NCI-H146 treated with DMSO at 0.1 percent for 48 hours (cell line): ENCODE measurements around the gene CTBP2.

Experiments
- DNase-seq: peaks from one replicate; lab custom pipeline; 2025; ENCODE audit not compliant: unreplicated experiment; lab: John Stamatoyannopoulos, UW

The CTBP2 gene

GRCh38 chr10:125049216-125049881, 111.0 kb downstream of the CTBP2 start:
- DNase-seq, result no peak

GRCh38 chr10:125048094-125048864, 112.1 kb downstream of the CTBP2 start:
- DNase-seq, result peak; percentile 29

- no peak for DNase-seq
These were observed 116.3 kb downstream of the CTBP2 start for GRCh38 chr10:125043841-125044658.

- DNase-seq, result no peak
These were observed 118.4 kb downstream of the CTBP2 start for GRCh38 chr10:125041856-125042506.

DNA sequence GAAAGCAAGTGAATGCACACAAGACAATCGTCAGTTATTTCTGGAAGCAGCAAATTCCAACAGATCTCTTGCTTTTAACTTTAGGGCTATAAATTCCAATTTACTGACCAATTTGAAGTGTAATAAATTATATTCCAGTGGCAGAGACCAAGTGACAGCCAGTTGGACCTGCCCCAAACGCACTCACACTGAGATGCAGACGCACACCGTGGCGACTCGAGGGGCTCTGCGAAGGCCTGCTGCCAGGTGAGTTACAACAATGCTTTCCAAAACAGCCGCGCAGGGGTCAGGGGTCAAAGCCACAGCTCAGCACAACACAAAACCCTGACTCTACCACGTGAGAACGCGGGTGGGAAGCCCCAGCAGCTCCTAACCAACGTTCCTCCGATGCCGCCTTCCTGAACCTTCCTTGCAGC, 121.0 kb downstream of the CTBP2 start:
- no peak for DNase-seq

DNA sequence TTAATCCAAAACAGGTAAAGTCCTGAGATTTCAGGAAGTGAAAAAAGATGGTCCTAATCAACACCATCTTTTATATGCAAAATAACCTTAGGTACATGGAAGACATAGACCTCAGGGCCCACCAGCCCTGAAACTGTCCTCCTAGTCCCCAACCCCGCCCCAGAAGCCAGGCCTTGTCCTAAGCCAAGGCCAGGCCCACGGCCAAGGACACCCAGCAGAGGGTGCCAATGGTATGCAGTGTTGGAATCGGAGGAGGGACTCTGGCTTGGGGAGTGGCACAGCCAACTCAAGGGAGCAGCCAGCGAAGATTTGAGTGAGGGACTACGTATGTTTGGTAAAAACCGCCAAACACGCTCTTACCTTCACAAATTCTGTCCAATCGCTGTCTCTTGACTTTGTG, 121.7 kb downstream of the CTBP2 start:
- no peak for DNase-seq

DNA sequence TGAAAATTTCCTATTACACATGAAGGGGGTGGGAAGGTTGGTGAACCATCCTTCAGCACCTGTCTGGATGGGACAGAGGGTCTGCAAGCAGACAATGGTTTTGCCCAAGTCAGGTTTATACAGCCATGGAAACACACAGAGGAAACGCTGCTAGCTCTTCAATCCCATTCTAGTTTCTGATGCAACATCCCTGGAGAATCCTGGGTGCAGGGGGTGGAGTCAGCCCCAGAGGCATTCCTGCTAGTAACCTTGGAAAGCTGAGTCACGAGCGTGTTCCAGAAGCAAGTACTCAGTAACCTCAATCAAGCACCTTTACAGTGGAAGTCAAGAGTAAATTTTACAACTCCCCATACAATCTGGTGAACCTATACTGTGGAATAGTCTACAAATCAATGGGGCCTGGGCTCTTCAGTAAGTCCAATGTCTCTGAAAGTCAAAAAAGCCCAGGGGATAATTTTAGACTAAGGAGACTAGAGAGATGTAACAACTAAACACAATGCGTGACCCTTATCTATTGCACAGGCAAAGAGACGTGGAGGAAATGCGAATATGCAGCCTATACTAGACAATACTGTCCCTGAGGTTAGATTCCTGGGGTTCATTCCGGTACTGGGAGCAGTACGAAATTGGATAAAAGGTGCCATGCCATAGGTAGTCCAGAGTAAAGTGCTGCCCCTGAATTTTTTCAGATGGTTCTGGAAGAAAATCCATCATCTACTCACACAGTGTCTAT, 123.1 kb downstream of the CTBP2 start:
- DNase-seq, result no peak

GRCh38 chr10:125035588-125036295, 124.6 kb downstream of the CTBP2 start:
- DNase-seq, result no peak

DNA sequence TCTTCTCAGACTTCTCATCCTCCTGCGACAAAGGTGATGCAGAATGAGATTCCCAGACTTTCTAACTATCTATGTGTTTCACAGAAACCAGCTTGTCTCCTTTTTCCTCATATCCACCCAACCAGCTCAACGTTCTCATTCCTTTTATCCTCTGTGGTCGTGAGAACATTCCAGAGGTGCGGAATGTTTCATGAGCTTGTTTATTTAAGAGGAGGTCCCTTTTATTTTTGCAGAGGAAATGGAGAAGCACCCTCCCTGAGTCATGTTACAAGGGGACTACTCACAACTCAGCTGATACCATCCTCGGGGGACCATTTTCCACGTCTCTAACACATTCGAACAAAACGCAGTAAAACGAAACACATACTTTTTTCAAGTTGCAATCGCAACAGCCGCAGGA, 125.2 kb downstream of the CTBP2 start:
- DNase-seq, result no peak

DNA sequence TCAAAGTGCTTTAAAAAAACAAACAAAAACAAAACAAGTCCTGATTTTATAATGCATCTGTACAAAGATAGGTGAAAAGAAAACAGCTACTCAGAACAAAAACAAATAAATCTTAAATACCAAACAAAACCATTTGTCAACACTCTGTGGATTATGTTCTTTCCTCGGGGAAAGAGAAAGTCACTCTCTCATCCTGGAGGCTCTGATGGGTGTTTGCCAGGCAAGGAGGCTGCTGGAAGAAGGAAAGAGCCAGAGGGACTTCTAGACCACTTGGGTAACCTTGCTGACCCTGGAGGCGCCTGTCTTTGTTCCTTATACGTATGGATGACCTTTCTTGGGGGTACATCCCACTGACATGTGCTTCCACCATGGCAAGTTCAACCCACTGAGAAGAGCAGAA, 125.7 kb downstream of the CTBP2 start:
- no peak for DNase-seq

GRCh38 chr10:125033146-125033924, 127.0 kb downstream of the CTBP2 start:
- no peak for DNase-seq

DNA sequence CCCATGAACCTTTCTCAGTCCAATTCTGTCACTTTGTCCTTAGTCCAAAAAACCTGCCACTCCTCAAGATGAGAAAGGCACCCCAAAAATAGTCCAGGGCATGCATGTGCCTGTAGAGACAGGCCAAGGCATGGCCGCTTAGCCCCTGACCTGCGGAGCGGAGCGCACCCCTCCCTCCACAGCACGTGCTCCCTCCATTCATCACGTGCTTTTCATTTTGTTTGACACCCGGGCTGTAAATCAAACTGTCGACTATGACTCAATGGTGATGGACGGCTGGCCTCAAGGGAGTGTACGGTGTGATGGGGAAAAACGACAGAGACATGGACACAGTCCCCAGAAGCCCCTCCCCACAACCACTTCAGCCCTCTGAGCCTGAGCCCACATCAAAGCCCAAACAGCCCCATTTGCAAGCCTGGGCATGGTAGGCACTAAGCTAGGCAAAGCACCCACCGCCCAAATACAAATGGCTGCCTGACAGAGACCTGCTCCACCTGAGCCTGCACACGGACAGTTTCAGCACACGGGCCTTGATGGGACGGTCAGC, 127.8 kb downstream of the CTBP2 start:
- no peak for DNase-seq

- DNase-seq, result no peak
These were observed 129.7 kb downstream of the CTBP2 start for GRCh38 chr10:125030567-125031197.

GRCh38 chr10:125029584-125030242, 130.7 kb downstream of the CTBP2 start:
- DNase-seq, result no peak

- DNase-seq, result no peak
These were observed 132.2 kb downstream of the CTBP2 start for GRCh38 chr10:125027871-125028869.

DNA sequence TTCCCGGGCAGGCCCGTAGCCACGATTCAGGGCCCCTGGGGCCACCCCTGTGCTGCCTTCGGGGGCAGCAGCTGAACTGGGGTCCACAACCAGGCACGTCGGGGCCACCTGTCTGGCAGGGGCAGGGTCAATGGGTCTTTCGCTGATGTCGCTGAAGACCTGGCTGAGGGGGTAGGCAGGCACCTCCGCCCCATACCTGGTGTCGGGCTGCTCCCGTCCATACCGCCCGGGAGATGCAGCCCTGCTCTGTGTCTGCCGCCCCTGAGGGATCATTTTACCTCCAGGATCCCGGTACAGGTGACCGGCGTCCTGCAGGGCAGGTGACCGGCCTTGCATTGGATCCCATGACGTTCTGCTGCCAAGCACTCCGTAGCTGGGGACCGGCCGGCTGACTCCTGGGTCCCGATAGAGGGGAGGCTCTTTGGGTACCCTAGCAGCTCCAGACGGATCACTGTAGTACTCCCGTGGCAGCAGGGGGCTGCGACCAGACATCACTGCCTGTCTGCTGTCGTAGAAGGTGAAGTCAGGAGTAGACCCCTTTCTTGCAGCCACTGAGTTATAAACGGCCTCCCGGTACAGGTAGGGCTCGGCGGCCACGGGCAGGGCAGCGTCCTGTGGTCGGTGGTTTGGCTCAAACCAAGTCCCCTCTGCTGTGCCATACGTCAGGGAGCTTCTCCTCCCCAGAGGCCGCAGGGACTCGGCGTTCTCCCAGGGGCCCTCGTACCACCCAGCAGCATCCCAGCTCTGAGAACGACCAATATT, 133.2 kb downstream of the CTBP2 start:
- DNase-seq, result no peak
